NB4 (cell line): ENCODE results near the gene GAS5.
A peak's percentile ranks its signal among the peaks of the same experiment; 100 is the strongest.

ENCODE experiments used
- CTCF ChIP-seq: IDR thresholded peaks from one replicate; pipeline ENCODE4 v1.5.1; 2012; ENCODE audit warnings: low read depth, low read length
- MAX ChIP-seq: IDR thresholded peaks from 2 replicates; pipeline ENCODE4 v1.6.1; 2011; ENCODE audit warnings: low read depth, low read length
- MYC ChIP-seq: IDR thresholded peaks from 2 replicates; pipeline ENCODE4 v1.6.1; 2011; ENCODE audit warnings: low read depth, low read length
- POLR2A ChIP-seq: IDR thresholded peaks from 2 replicates; pipeline ENCODE4 v1.6.1; 2011; ENCODE audit warnings: mild to moderate bottlenecking; ENCODE audit not compliant: insufficient read length; ENCODE audit errors: extremely low read depth

GRCh38 chr1:173823781-173824314, 43.9 kb downstream of the GAS5 start:
- TF ChIP-seq CTCF: no peak
- TF ChIP-seq POLR2A: peak; percentile 6
- TF ChIP-seq MAX: no peak
- TF ChIP-seq MYC: no peak
